ENCODE data around the gene GRID2.

- TF ChIP-seq PATZ1 (CRISPR knock-in tag; IDR thresholded peaks at IDR 0.05; ENCODE audit: borderline replicate concordance) (no peak), ARNTL (CRISPR knock-in tag; IDR thresholded peaks at IDR 0.05; ENCODE audit: borderline replicate concordance, low read depth) (no peak), TCF4 (CRISPR knock-in tag; IDR thresholded peaks at IDR 0.05; ENCODE audit: borderline replicate concordance) (no peak), CSDC2 (CRISPR knock-in tag; IDR thresholded peaks at IDR 0.05) (no peak), POU6F1 (CRISPR knock-in tag; IDR thresholded peaks at IDR 0.05; ENCODE audit: borderline replicate concordance, low read depth) (no peak), ZFP3 (CRISPR knock-in tag; IDR thresholded peaks at IDR 0.05) (no peak), TSHZ2 (CRISPR knock-in tag; IDR thresholded peaks at IDR 0.05) (no peak), RARB (CRISPR knock-in tag; IDR thresholded peaks at IDR 0.05) (no peak), SNAI2 (CRISPR knock-in tag; IDR thresholded peaks at IDR 0.05) (no peak), OSR1 (CRISPR knock-in tag; IDR thresholded peaks at IDR 0.05) (no peak), CREB5 (CRISPR knock-in tag; IDR thresholded peaks at IDR 0.05; ENCODE audit: low read depth) (no peak), ZNF565 (CRISPR knock-in tag; conservative IDR thresholded peaks at IDR 0.05; ENCODE audit: low read depth) (no peak), BACH2 (CRISPR knock-in tag; IDR thresholded peaks at IDR 0.05; ENCODE audit: borderline replicate concordance) (no peak)
These were observed 762.0 kb downstream of the GRID2 start for GRCh38 chr4:93065790-93066189.

Data from SK-N-SH treated with all-trans-retinoic acid at 6 μM for 48 hours (cell line).